B cell (primary cell): ENCODE measurements around the gene PLTP. TPM values are rescaled to one million over a fixed set of nuclear protein-coding genes. Genes with fewer than 3 reads are reported as not detected.

Experiments
- ATAC-seq: fragments of 200-7000 bp; cut with Tn5 transposase; one replicate; pipeline ENCODE4 v1.10.0; 2021; ENCODE audit warnings: low read depth, mild to moderate bottlenecking, moderate number of reproducible peaks, moderate library complexity
- CTCF ChIA-PET: fragments of 350-600 bp; sonication (Branson Sonifier 250); formaldehyde crosslinking; loops from one replicate; lab custom pipeline; 2021; ENCODE audit warnings: antibody characterized with exemption, inconsistent platforms; lab: Charles Lee
- POLR2A ChIA-PET: fragments of 350-600 bp; sonication (Branson Sonifier 250); formaldehyde crosslinking; loops from one replicate; lab custom pipeline; 2021; ENCODE audit warnings: antibody characterized with exemption; lab: Charles Lee
- DNase-seq: peaks from one replicate; pipeline ENCODE4 v3.0.0; 2013
- H2AFZ ChIP-seq: 2 replicates; pipeline ENCODE4 v1.6.1; 2012; ENCODE audit warnings: mild to moderate bottlenecking, low read depth, low read length; ENCODE audit not compliant: insufficient read depth, poor library complexity, severe bottlenecking
- H3K27ac ChIP-seq, 2 donors: 1 replicate in 1 of 2; 2 replicates in 1 of 2; pipeline ENCODE4 v1.5.1; 2012 to 2013; ENCODE audit warnings: low read length in 2 of 2, mild to moderate bottlenecking in 2 of 2, moderate library complexity in 1 of 2
- H3K27me3 ChIP-seq, 4 experiments: fragments of 200-600 bp in 1 of 4; sonication (generic) in 1 of 4; replicated peaks in 1 of 4; 1 replicate in 2 of 4; 2 replicates in 2 of 4; pipeline versions ENCODE4 v1.6.1 to v1.7.0; 2013 to 2016; ENCODE audit warnings: low read length in 3 of 4, mild to moderate bottlenecking in 2 of 4, mixed read lengths in 1 of 4, moderate library complexity in 1 of 4; ENCODE audit not compliant: insufficient read depth in 4 of 4, control insufficient read depth in 3 of 4; ENCODE audit errors: control extremely low read depth in 1 of 4
- H3K36me3 ChIP-seq, 2 experiments: replicated peaks in 1 of 2; 1 replicate in 1 of 2; 2 replicates in 1 of 2; pipeline versions ENCODE4 v1.6.1 to v1.7.1; 2013; ENCODE audit warnings: low read length in 1 of 2; ENCODE audit not compliant: insufficient read depth in 2 of 2, control insufficient read depth in 1 of 2; ENCODE audit errors: control extremely low read depth in 1 of 2, extremely low read depth in 1 of 2
- H3K4me1 ChIP-seq, 2 donors: fragments of 200-600 bp in 1 of 2; sonication (generic) in 1 of 2; 1 replicate in 1 of 2; 2 replicates in 1 of 2; pipeline versions ENCODE4 v1.5.1 to v1.6.1; 2013 to 2017; ENCODE audit warnings: low read length in 2 of 2; ENCODE audit not compliant: control insufficient read depth in 2 of 2, insufficient read depth in 2 of 2
- H3K4me2 ChIP-seq: replicated peaks from 2 replicates; pipeline ENCODE3; 2012; ENCODE audit warnings: mild to moderate bottlenecking, low read depth, low read length; ENCODE audit not compliant: poor library complexity, severe bottlenecking
- H3K4me3 ChIP-seq, 5 experiments: fragments of 200-600 bp in 1 of 5; sonication (generic) in 1 of 5; 1 replicate in 3 of 5; 2 replicates in 2 of 5; pipeline versions ENCODE4 v1.5.1 to v1.7.0; 2011 to 2016; ENCODE audit warnings: low read length in 4 of 5, mild to moderate bottlenecking in 4 of 5, low read depth in 2 of 5, control low read depth in 1 of 5, moderate library complexity in 1 of 5; ENCODE audit not compliant: insufficient read depth in 1 of 5; ENCODE audit errors: control extremely low read depth in 1 of 5, extremely low read depth in 1 of 5
- H3K79me2 ChIP-seq: fragments of 200-600 bp; sonication (generic); one replicate; pipeline ENCODE4 v1.6.0; 2016; ENCODE audit warnings: low read length; ENCODE audit not compliant: control insufficient read depth, insufficient read depth
- H3K9ac ChIP-seq: fragments of 200-600 bp; sonication (generic); 2 replicates; pipeline ENCODE4 v1.6.1; 2017; ENCODE audit warnings: mild to moderate bottlenecking, low read length, moderate library complexity
- H3K9me3 ChIP-seq, 3 donors: one replicate each; pipeline versions ENCODE4 v1.6.1 to v1.7.1; 2013; ENCODE audit warnings: low read length in 2 of 3; ENCODE audit not compliant: control insufficient read depth in 2 of 3, insufficient read depth in 1 of 3; ENCODE audit errors: control extremely low read depth in 1 of 3
- H4K20me1 ChIP-seq: 2 replicates; pipeline ENCODE4 v1.6.0; 2012; ENCODE audit warnings: mild to moderate bottlenecking, low read length; ENCODE audit not compliant: insufficient read depth, control insufficient read depth, poor library complexity, severe bottlenecking
- H3K27ac Mint-ChIP-seq: one replicate; pipeline ENCODE4 v1.8.0; 2021; ENCODE audit warnings: mixed read lengths
- H3K27me3 Mint-ChIP-seq: one replicate; pipeline ENCODE4 v1.8.0; 2021; ENCODE audit warnings: mixed read lengths
- H3K4me1 Mint-ChIP-seq: one replicate; pipeline ENCODE4 v1.8.0; 2021; ENCODE audit warnings: mixed read lengths
- H3K4me3 Mint-ChIP-seq: one replicate; pipeline ENCODE4 v1.8.0; 2021; ENCODE audit warnings: mixed read lengths
- H3K9me3 Mint-ChIP-seq: one replicate; pipeline ENCODE4 v1.8.0; 2022; ENCODE audit warnings: mixed read lengths; ENCODE audit not compliant: insufficient read depth
- EZH2 ChIP-seq: IDR thresholded peaks from 2 replicates; pipeline ENCODE4 v1.6.1; 2012; ENCODE audit warnings: borderline replicate concordance, low read depth, mild to moderate bottlenecking, moderate library complexity, low read length; ENCODE audit not compliant: insufficient read depth, poor library complexity, severe bottlenecking
- WGBS: methylation state at CpG from one replicate; pipeline ENCODE4 v1.1.5; 2013; ENCODE audit warnings: missing lambda C conversion rate; ENCODE audit not compliant: insufficient coverage; 5-methylcytosine and 5-hydroxymethylcytosine counted together
- intact Hi-C: fragments of 100-400 bp; cut with micrococcal nuclease; formaldehyde crosslinking; loops from one replicate; pipeline ENCODE4 v1.10.0; 2022
- polyA plus RNA-seq: library from polyadenylated mRNA; depleted of rRNA; stranded (reverse); fragments of >200 nt; gene quantifications from 2 replicates; pipeline ENCODE4 v1.2.3, GENCODE V29; 2012
- total RNA-seq, 2 donors: library from RNA; stranded (reverse); fragments of 120-200 nt in 1 of 2; gene quantifications; 1 replicate in 1 of 2; 2 replicates in 1 of 2; pipeline versions ENCODE4 v1.2.3 to v1.2.4, GENCODE V29; 2013 to 2022
- TF ChIP-seq, protein P1 (sequence below): fragments of 200-600 bp; IDR thresholded peaks from one replicate; pipeline ENCODE4 v1.8.0; 2022; ENCODE audit warnings: antibody characterized with exemption, mild to moderate bottlenecking

The PLTP gene
- total and polyA plus RNA-seq, 2 donors (not counting 1 experiment from before 2014, with no cell fraction given), result 1.4 to 4.0 TPM

DNA sequence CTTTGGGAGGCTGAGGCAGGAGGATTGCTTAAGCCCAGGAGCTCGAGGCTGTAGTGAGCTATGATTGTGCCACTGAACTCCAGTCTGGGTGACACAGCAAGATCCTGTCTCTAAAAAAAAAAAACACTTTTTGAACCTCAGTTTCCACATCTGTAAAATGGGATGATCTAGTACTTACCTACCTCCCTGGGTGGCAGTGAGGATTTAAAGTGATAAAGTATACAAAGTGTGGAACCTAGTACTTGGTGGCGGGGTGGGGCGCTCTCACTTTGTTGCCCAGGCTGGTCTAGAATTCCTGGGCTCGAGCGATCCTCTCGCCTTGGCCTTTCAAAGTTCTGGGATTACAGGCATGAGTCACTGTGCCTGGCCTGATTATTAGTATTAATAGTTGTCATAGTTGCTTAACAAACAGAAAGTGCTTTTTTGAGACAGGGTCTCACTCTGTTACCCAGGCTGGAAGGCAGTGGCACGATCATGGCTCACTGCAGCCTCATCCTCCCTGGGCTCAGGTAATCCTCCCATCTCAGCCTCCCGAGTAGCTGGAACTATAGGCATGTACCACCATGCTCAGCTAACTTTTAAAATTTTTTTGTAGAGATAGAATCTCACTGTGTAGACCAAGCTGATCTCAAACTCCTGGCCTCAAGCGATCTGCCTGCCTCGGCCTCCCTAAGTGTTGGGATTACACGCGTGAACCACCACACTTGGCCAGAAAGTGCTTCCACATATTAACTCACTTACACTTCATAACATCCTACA, 7.0 kb upstream of the PLTP start:
- no peaks in the 10 kb centered on the region for H3K4me1 Mint-ChIP-seq
- H3K4me1 ChIP-seq, result no peaks in the 10 kb centered on the region
- ChIA-PET CTCF (interaction anchor here (0.9 kb wide), 1 partner anchor 95 kb away, joined by 3 read pairs; no protein-coding TSS in a partner anchor), POLR2A (no interaction called here)
- H3K4me2 ChIP-seq, result no peak overlapping the region
- H4K20me1 ChIP-seq, result no peaks in the 10 kb centered on the region
- H3K4me3 ChIP-seq, result no peak overlapping the region
- H3K9me3 Mint-ChIP-seq, result no peaks in the 10 kb centered on the region
- no peak for TF ChIP-seq EZH2
- TF ChIP-seq, protein P1, sequence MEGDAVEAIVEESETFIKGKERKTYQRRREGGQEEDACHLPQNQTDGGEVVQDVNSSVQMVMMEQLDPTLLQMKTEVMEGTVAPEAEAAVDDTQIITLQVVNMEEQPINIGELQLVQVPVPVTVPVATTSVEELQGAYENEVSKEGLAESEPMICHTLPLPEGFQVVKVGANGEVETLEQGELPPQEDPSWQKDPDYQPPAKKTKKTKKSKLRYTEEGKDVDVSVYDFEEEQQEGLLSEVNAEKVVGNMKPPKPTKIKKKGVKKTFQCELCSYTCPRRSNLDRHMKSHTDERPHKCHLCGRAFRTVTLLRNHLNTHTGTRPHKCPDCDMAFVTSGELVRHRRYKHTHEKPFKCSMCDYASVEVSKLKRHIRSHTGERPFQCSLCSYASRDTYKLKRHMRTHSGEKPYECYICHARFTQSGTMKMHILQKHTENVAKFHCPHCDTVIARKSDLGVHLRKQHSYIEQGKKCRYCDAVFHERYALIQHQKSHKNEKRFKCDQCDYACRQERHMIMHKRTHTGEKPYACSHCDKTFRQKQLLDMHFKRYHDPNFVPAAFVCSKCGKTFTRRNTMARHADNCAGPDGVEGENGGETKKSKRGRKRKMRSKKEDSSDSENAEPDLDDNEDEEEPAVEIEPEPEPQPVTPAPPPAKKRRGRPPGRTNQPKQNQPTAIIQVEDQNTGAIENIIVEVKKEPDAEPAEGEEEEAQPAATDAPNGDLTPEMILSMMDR, result no peak
- H3K27ac Mint-ChIP-seq, result no peak overlapping the region
- H3K27me3 Mint-ChIP-seq, result peaks cover 33% of the 10 kb centered on the region
- WGBS, result 97% methylated on average over 10 of the region's 12 CpGs
- DNase-seq, result no peak
- no peaks in the 10 kb centered on the region for H3K36me3 ChIP-seq
- no peaks in the 10 kb centered on the region for H3K9me3 ChIP-seq
- ATAC-seq, result no peak
- no peak overlapping the region for H3K4me3 Mint-ChIP-seq
- no peak overlapping the region for H3K9ac ChIP-seq
- H2AFZ ChIP-seq, result no peak overlapping the region
- H3K27me3 ChIP-seq, result peaks cover 0 to 28% (median 5%) of the 10 kb centered on the region in 4 experiments
- intact Hi-C loops, result no loop called here
- H3K27ac ChIP-seq, result no peak overlapping the region
- H3K79me2 ChIP-seq, result no peaks in the 10 kb centered on the region

DNA sequence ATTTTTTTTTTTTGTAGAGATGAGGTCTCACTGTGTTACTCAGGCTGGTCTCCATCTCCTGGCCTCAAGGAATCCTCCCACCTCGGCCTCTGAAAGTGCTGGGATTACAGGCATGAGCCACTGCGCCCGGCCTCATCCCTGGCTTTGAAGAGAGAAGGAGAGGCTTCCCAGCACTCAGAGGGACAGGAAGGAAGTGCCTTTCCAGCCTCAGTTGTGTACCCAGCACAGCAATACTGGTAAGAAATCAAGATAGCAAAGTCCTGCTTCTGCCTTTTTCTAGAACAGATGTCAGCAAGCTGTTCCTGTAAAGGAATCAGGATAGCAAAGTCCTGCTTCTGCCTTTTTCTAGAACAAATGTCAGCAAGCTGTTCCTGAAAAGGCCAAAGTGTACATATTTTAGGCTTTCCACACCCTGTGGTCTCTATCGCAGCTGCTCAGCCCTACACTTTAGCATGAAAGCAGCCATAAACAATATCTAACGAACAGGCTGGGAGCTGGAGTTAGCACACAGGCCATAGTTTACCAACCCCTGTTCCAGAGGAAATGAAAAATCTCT, 6.3 kb upstream of the PLTP start:
- 91% methylated on average over 4 of the region's 5 CpGs for whole genome bisulfite sequencing

More for the DNA sequence above, 6.3 kb upstream of the PLTP start:
- no peaks in the 10 kb centered on the region for H3K36me3 ChIP-seq
- no peak overlapping the region for H2AFZ ChIP-seq
- Mint-ChIP-seq H3K4me1 (no peaks in the 10 kb centered on the region), H3K27ac (no peak overlapping the region), H3K27me3 (peaks cover 33% of the 10 kb centered on the region), H3K9me3 (no peaks in the 10 kb centered on the region), H3K4me3 (no peak overlapping the region)
- H3K27ac ChIP-seq, result no peak overlapping the region
- ChIA-PET CTCF (no interaction called here), POLR2A (no interaction called here)
- no peak for DNase-seq
- no peak overlapping the region for H3K4me3 ChIP-seq
- no peak for ATAC-seq
- no peaks in the 10 kb centered on the region for H3K79me2 ChIP-seq
- TF ChIP-seq, protein P1, result no peak
- no peak for TF ChIP-seq EZH2
- intact Hi-C loops, result no loop called here
- H3K9ac ChIP-seq, result no peak overlapping the region
- no peaks in the 10 kb centered on the region for H3K4me1 ChIP-seq
- H3K9me3 ChIP-seq, result no peaks in the 10 kb centered on the region
- H3K27me3 ChIP-seq, result peaks cover 0 to 28% (median 5%) of the 10 kb centered on the region in 4 experiments
- H4K20me1 ChIP-seq, result no peaks in the 10 kb centered on the region
- H3K4me2 ChIP-seq, result no peak overlapping the region
